ENCODE data around the gene CAMTA1.

The CAMTA1 gene

GRCh38 chr1:7339953-7340352 lies 554.7 kb downstream of the CAMTA1 start:
- in situ Hi-C loops (cut with MboI; ENCODE audit: low sequenced_read_pairs, unreplicated experiment), result no loop called here
- TF ChIP-seq CTCF (IDR thresholded peaks at IDR 0.05; ENCODE audit: borderline replicate concordance, control extremely low read depth, extremely low read depth, insufficient read depth, missing control alignments), result no peak
- no peak for DNase-seq (ENCODE audit: low spot score)

DNA sequence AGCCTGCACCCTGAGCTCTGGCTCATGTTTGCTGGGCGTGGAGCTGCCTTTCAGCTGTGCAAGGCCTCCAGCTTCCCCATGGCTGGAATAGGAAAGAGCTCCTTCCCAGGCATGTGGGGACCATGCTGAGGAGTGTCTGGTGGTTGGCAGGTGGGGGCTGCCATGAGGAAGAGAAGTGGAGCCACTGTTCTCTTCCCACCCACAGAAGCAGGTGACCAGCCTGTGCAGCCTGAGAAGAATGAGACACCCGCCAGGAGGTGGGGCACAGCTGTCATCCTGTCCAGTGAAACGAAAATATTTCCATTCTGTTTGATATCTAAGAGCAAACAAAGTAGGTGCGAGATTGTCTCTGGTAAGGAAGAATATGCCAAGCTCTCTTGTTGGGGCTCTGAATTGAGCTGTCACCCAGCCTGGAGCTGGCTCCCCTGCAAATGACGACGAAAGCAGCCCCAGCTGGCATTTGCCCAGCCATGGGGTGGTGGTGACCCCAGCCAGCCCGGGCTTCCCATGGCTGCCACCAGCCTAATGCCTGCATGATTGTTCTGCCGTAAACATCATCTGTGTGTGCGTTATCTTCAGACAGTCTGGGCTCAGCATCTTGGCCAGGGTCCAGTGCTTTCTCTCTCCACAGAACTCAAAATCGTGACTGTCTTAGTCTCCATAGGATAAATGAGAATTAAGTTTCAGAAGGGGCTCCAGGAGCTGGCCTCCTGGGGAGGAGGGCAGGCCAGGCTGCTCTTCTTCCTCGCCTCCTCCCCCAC lies 556.1 kb downstream of the CAMTA1 start:
- DNase-seq (ENCODE audit: low spot score), result no peak
- in situ Hi-C loops (cut with MboI; ENCODE audit: low sequenced_read_pairs, unreplicated experiment), result no loop called here
- TF ChIP-seq CTCF (IDR thresholded peaks at IDR 0.05; ENCODE audit: borderline replicate concordance, control extremely low read depth, extremely low read depth, insufficient read depth, missing control alignments), result no peak

DNA sequence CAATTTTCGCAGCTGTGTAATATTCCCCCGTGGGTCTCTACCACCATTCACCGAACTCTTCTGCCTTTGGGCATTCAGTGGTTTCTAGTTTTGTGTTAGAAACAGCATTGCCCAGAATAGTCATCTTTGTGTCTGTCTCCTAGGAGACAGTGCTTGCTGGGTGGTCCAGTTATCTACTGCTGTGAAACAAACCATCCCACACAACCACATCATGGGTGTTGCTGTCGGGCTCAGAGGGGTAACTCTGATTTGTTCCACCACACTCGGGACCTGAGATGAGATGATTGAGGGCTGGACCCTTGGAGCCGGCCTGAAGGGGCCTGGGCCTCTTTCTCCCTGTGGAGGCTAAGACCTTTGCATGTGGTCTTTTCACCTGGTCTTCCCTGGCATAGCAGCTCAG lies 558.6 kb downstream of the CAMTA1 start:
- no peak for TF ChIP-seq CTCF (IDR thresholded peaks at IDR 0.05; ENCODE audit: borderline replicate concordance, control extremely low read depth, extremely low read depth, insufficient read depth, missing control alignments)
- in situ Hi-C loops (cut with MboI; ENCODE audit: low sequenced_read_pairs, unreplicated experiment), result no loop called here
- no peak for DNase-seq (ENCODE audit: low spot score)

DNA sequence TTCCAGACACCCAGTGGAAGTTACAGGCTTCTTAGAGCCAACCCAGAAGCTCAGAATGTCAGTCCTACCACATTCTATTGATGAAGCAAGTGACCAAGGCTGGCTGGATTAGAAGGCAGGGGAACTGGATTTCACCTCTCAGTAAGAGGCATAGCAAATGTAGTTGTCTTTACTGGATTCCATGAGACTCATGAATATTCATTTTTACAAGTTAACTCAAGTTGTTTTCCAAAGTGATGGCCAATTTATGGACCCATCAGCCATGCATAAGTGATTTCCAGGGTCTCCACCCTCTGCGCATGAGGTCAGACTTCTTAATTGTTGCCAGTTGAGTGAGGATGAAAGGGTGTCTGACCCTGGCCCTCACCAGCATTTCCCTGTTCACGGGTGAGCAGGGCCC lies 559.0 kb downstream of the CAMTA1 start:
- in situ Hi-C loops (cut with MboI; ENCODE audit: low sequenced_read_pairs, unreplicated experiment), result no loop called here
- no peak for DNase-seq (ENCODE audit: low spot score)
- no peak for TF ChIP-seq CTCF (IDR thresholded peaks at IDR 0.05; ENCODE audit: borderline replicate concordance, control extremely low read depth, extremely low read depth, insufficient read depth, missing control alignments)

- in situ Hi-C loops (cut with MboI; ENCODE audit: low sequenced_read_pairs, unreplicated experiment), result no loop called here
- TF ChIP-seq CTCF (IDR thresholded peaks at IDR 0.05; ENCODE audit: borderline replicate concordance, control extremely low read depth, extremely low read depth, insufficient read depth, missing control alignments), result no peak
- DNase-seq (ENCODE audit: low spot score), result no peak
These were observed 560.3 kb downstream of the CAMTA1 start for GRCh38 chr1:7345516-7345915.

DNA sequence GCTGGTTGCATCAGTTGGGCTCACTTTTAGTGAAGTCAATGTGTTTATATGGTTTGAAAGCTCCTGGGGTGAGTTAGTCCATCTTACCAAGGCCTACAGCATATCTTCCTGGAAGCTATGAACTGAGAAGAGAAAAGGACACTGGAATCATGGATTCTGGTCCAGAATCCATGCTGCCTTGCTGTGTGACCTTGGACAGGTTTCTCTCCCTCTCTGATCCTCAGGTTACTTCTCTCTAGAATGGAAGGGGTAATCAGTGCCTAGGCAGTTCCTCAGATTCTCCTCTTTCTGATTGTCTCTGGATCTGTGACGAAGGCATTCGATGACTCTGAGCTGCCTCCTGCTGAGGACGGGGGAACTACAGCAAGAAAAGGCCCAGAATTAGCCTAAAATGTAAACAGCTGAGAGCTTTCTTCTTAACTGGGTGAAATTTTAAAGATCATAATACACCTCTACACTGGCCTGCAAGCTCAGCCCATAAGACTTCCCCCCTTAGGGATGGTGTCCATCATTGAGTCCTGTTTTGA lies 560.9 kb downstream of the CAMTA1 start:
- TF ChIP-seq CTCF (IDR thresholded peaks at IDR 0.05; ENCODE audit: borderline replicate concordance, control extremely low read depth, extremely low read depth, insufficient read depth, missing control alignments), result no peak
- in situ Hi-C loops (cut with MboI; ENCODE audit: low sequenced_read_pairs, unreplicated experiment), result no loop called here
- no peak for DNase-seq (ENCODE audit: low spot score)
